HepG2 (cell line): ENCODE results near the gene DBNDD1. TPM values are rescaled to one million over a fixed set of nuclear protein-coding genes. Genes with fewer than 3 reads are reported as not detected.
A peak's percentile ranks its signal among the peaks of the same experiment; 100 is the strongest.

Experiments used
- FOXJ3 ChIP-seq: sonication (generic); formaldehyde crosslinking; IDR thresholded peaks from 2 replicates; pipeline ENCODE4 v1.4.0; 2020; ENCODE audit warnings: missing genetic modification reagents, mild to moderate bottlenecking, borderline replicate concordance
- HOXA3 ChIP-seq: sonication (generic); formaldehyde crosslinking; IDR thresholded peaks from 2 replicates; pipeline ENCODE4 v1.5.0; 2020; ENCODE audit warnings: missing genetic modification reagents
- NFAT5 ChIP-seq: sonication (generic); formaldehyde crosslinking; IDR thresholded peaks from 2 replicates; pipeline ENCODE4 v1.4.0; 2020; ENCODE audit warnings: missing genetic modification reagents
- NFRKB ChIP-seq: fragments of 450-650 bp; IDR thresholded peaks from 2 replicates; pipeline ENCODE4 v1.6.1; 2017
- PLSCR1 ChIP-seq: sonication (generic); formaldehyde crosslinking; IDR thresholded peaks from 2 replicates; pipeline ENCODE4 v1.5.0; 2020; ENCODE audit warnings: missing genetic modification reagents, mild to moderate bottlenecking, borderline replicate concordance
- RELA ChIP-seq: sonication (generic); formaldehyde crosslinking; IDR thresholded peaks from 2 replicates; pipeline ENCODE4 v1.4.0; 2020; ENCODE audit warnings: missing genetic modification reagents
- SAP130 ChIP-seq: IDR thresholded peaks from 2 replicates; pipeline ENCODE4 v1.6.1; 2016; ENCODE audit warnings: low read depth
- SATB2 ChIP-seq: sonication (generic); formaldehyde crosslinking; IDR thresholded peaks from 2 replicates; pipeline ENCODE4 v1.5.0; 2020; ENCODE audit warnings: missing genetic modification reagents
- SNAPC2 ChIP-seq: sonication (generic); formaldehyde crosslinking; IDR thresholded peaks from 2 replicates; pipeline ENCODE4 v1.8.1; 2022; ENCODE audit warnings: mild to moderate bottlenecking, missing genetic modification reagents
- TSC22D2 ChIP-seq: sonication (generic); formaldehyde crosslinking; IDR thresholded peaks from 2 replicates; pipeline ENCODE4 v1.5.1; 2020; ENCODE audit warnings: missing genetic modification reagents, mild to moderate bottlenecking, borderline replicate concordance
- ZNF230 ChIP-seq: sonication (generic); formaldehyde crosslinking; IDR thresholded peaks from 2 replicates; pipeline ENCODE4 v1.4.0; 2020; ENCODE audit warnings: mild to moderate bottlenecking, missing genetic modification reagents
- ZNF513 ChIP-seq: sonication (generic); formaldehyde crosslinking; conservative IDR thresholded peaks from 2 replicates; pipeline ENCODE4 v1.5.0; 2020; ENCODE audit warnings: missing genetic modification reagents
- polyA plus RNA-seq, 8 experiments: library from polyadenylated mRNA; depleted of rRNA in 3 of 8; stranded (reverse) in 7 of 8; unstranded in 1 of 8; fragments of >200 nt; fragmentation: Illumina TruSeq in 4 of 8; extraction: Trizol in 4 of 8; gene quantifications; 2 replicates each; pipeline versions ENCODE4 v1.2.1 to v1.2.3, GENCODE V29; 2011 to 2016; ENCODE audit warnings: low read depth in 4 of 8, missing spikeins in 1 of 8, mixed read lengths in 1 of 8; ENCODE audit not compliant: insufficient read depth in 1 of 8
- total RNA-seq, 5 experiments: library from RNA; depleted of rRNA; stranded (reverse); fragments of >200 nt; fragmentation: Illumina TruSeq; extraction: Trizol; gene quantifications; 2 replicates each; pipeline ENCODE4 v1.2.3, GENCODE V29; 2016; ENCODE audit warnings: low read depth in 1 of 5
- TF ChIP-seq, protein P1 (sequence below): sonication (generic); formaldehyde crosslinking; IDR thresholded peaks from 2 replicates; pipeline ENCODE4 v1.4.0; 2020; ENCODE audit warnings: missing genetic modification reagents
- TF ChIP-seq, protein P2 (sequence below): sonication (generic); formaldehyde crosslinking; IDR thresholded peaks from 2 replicates; pipeline ENCODE4 v1.5.1; 2020; ENCODE audit warnings: missing genetic modification reagents, mild to moderate bottlenecking, borderline replicate concordance

DBNDD1 gene
- total and polyA plus RNA-seq, 2 of the 13 experiments (the other 11 are each of a cell fraction or from before 2014, with no cell fraction given): 17.0 to 40.4 TPM

- TF ChIP-seq ZNF513 (no peak), FOXJ3 (no peak), NFAT5 (CRISPR knock-in tag) (no peak), NFRKB (no peak), HOXA3 (CRISPR knock-in tag) (no peak), PLSCR1 (peak; percentile 63; the same call in 1 of the 2 replicates), SATB2 (CRISPR knock-in tag) (no peak), SAP130 (CRISPR knock-in tag) (peak; percentile 41; the same call in 1 of the 2 replicates), RELA (CRISPR knock-in tag) (no peak), TSC22D2 (CRISPR knock-in tag) (no peak), ZNF230 (CRISPR knock-in tag) (0 out of 2 replicates have a peak, but pooled peaks have one; percentile 11), SNAPC2 (CRISPR knock-in tag) (no peak)
- TF ChIP-seq, protein P1, sequence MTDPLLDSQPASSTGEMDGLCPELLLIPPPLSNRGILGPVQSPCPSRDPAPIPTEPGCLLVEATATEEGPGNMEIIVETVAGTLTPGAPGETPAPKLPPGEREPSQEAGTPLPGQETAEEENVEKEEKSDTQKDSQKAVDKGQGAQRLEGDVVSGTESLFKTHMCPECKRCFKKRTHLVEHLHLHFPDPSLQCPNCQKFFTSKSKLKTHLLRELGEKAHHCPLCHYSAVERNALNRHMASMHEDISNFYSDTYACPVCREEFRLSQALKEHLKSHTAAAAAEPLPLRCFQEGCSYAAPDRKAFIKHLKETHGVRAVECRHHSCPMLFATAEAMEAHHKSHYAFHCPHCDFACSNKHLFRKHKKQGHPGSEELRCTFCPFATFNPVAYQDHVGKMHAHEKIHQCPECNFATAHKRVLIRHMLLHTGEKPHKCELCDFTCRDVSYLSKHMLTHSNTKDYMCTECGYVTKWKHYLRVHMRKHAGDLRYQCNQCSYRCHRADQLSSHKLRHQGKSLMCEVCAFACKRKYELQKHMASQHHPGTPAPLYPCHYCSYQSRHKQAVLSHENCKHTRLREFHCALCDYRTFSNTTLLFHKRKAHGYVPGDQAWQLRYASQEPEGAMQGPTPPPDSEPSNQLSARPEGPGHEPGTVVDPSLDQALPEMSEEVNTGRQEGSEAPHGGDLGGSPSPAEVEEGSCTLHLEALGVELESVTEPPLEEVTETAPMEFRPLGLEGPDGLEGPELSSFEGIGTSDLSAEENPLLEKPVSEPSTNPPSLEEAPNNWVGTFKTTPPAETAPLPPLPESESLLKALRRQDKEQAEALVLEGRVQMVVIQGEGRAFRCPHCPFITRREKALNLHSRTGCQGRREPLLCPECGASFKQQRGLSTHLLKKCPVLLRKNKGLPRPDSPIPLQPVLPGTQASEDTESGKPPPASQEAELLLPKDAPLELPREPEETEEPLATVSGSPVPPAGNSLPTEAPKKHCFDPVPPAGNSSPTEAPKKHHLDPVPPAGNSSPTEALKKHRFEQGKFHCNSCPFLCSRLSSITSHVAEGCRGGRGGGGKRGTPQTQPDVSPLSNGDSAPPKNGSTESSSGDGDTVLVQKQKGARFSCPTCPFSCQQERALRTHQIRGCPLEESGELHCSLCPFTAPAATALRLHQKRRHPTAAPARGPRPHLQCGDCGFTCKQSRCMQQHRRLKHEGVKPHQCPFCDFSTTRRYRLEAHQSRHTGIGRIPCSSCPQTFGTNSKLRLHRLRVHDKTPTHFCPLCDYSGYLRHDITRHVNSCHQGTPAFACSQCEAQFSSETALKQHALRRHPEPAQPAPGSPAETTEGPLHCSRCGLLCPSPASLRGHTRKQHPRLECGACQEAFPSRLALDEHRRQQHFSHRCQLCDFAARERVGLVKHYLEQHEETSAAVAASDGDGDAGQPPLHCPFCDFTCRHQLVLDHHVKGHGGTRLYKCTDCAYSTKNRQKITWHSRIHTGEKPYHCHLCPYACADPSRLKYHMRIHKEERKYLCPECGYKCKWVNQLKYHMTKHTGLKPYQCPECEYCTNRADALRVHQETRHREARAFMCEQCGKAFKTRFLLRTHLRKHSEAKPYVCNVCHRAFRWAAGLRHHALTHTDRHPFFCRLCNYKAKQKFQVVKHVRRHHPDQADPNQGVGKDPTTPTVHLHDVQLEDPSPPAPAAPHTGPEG (CRISPR knock-in tag): no peak
- TF ChIP-seq, protein P2, sequence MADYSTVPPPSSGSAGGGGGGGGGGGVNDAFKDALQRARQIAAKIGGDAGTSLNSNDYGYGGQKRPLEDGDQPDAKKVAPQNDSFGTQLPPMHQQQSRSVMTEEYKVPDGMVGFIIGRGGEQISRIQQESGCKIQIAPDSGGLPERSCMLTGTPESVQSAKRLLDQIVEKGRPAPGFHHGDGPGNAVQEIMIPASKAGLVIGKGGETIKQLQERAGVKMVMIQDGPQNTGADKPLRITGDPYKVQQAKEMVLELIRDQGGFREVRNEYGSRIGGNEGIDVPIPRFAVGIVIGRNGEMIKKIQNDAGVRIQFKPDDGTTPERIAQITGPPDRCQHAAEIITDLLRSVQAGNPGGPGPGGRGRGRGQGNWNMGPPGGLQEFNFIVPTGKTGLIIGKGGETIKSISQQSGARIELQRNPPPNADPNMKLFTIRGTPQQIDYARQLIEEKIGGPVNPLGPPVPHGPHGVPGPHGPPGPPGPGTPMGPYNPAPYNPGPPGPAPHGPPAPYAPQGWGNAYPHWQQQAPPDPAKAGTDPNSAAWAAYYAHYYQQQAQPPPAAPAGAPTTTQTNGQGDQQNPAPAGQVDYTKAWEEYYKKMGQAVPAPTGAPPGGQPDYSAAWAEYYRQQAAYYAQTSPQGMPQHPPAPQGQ: no peak
Measured at GRCh38 chr16:90020260-90020837, 1.1 kb upstream of the DBNDD1 start (continued).
